K562 (cell line): Measurements from ENCODE around the gene SYNGR4. TPM values are rescaled to one million over a fixed set of nuclear protein-coding genes. Genes with fewer than 3 reads are reported as not detected.

Experiments used
- BCLAF1 ChIP-seq, 2 experiments: fragments of 450-650 bp in 1 of 2; IDR thresholded peaks; 2 replicates each; pipeline ENCODE4 v1.6.1; 2011 to 2017; ENCODE audit warnings: low read depth in 2 of 2, antibody characterized with exemption in 1 of 2, borderline replicate concordance in 1 of 2, low read length in 1 of 2, mild to moderate bottlenecking in 1 of 2, mixed read lengths in 1 of 2; ENCODE audit not compliant: control insufficient read depth in 1 of 2
- BHLHE40 ChIP-seq: IDR thresholded peaks from 2 replicates; pipeline ENCODE4 v1.6.1; 2011; ENCODE audit warnings: low read length, improper control_type of control experiment
- BRD9 ChIP-seq: fragments of 450-650 bp; IDR thresholded peaks from 2 replicates; pipeline ENCODE4 v1.6.1; 2018; ENCODE audit warnings: low read depth; ENCODE audit not compliant: partially characterized antibody
- CXXC5 ChIP-seq: fragments of 250-450 bp; sonication (Bioruptor Pico); IDR thresholded peaks from 2 replicates; pipeline ENCODE4 v1.8.0; 2022; ENCODE audit warnings: inconsistent platforms, mild to moderate bottlenecking, moderate library complexity
- ESRRA ChIP-seq: fragments of 450-650 bp; IDR thresholded peaks from 2 replicates; pipeline ENCODE4 v1.6.1; 2014; ENCODE audit warnings: low read depth, mild to moderate bottlenecking, moderate library complexity, borderline replicate concordance
- ETV6 ChIP-seq, 3 experiments: fragments of 150-350 bp in 1 of 3; sonication (generic) in 1 of 3; formaldehyde crosslinking in 1 of 3; IDR thresholded peaks; 2 replicates each; pipeline versions ENCODE4 v1.6.1 to v1.8.0; 2014 to 2022; ENCODE audit warnings: borderline replicate concordance in 2 of 3, low read depth in 2 of 3, antibody characterized with exemption in 1 of 3, low read length in 1 of 3, mild to moderate bottlenecking in 1 of 3, missing genetic modification reagents in 1 of 3
- HMG20B ChIP-seq: fragments of 250-450 bp; sonication (Bioruptor Pico); IDR thresholded peaks from 2 replicates; pipeline ENCODE4 v1.5.0; 2021; ENCODE audit warnings: mild to moderate bottlenecking
- HMGXB4 ChIP-seq: sonication (generic); formaldehyde crosslinking; IDR thresholded peaks from 2 replicates; pipeline ENCODE4 v1.8.1; 2023; ENCODE audit warnings: mild to moderate bottlenecking, missing genetic modification reagents
- IRF2 ChIP-seq: sonication (generic); formaldehyde crosslinking; IDR thresholded peaks from 2 replicates; pipeline ENCODE4 v1.8.1; 2022; ENCODE audit warnings: mild to moderate bottlenecking, missing genetic modification reagents
- KLF16 ChIP-seq: IDR thresholded peaks from 2 replicates; pipeline ENCODE4 v1.6.1; 2016; ENCODE audit warnings: antibody characterized with exemption
- MAFK ChIP-seq: IDR thresholded peaks from 2 replicates; pipeline ENCODE4 v1.6.1; 2011; ENCODE audit warnings: low read length, improper control_type of control experiment
- MEF2D ChIP-seq: conservative IDR thresholded peaks from 2 replicates; pipeline ENCODE4 v1.6.1; 2016; ENCODE audit warnings: low read depth, missing genetic modification characterization, missing compliant biosample characterization
- MTA3 ChIP-seq: fragments of 450-650 bp; formaldehyde crosslinking; IDR thresholded peaks from 2 replicates; pipeline ENCODE4 v1.6.1; 2017; ENCODE audit warnings: mild to moderate bottlenecking, borderline replicate concordance
- NFYB ChIP-seq: IDR thresholded peaks from 2 replicates; pipeline ENCODE4 v1.6.1; 2011; ENCODE audit warnings: mild to moderate bottlenecking, moderate library complexity; ENCODE audit not compliant: insufficient read length; ENCODE audit errors: extremely low read depth
- RNF2 ChIP-seq: sonication (generic); IDR thresholded peaks from 2 replicates; pipeline ENCODE4 v1.6.1; 2016
- SREBF2 ChIP-seq: sonication (generic); formaldehyde crosslinking; IDR thresholded peaks from 2 replicates; pipeline ENCODE4 v1.4.0; 2020; ENCODE audit warnings: mild to moderate bottlenecking, missing genetic modification reagents
- TARDBP ChIP-seq: fragments of 450-650 bp; IDR thresholded peaks from 2 replicates; pipeline ENCODE4 v1.6.1; 2016
- THRAP3 ChIP-seq: fragments of 450-650 bp; IDR thresholded peaks from 2 replicates; pipeline ENCODE4 v1.6.1; 2016; ENCODE audit warnings: mild to moderate bottlenecking, inconsistent platforms, borderline replicate concordance
- ZBED1 ChIP-seq: IDR thresholded peaks from 2 replicates; pipeline ENCODE4 v1.6.1; 2014
- polyA plus RNA-seq, 8 experiments: library from polyadenylated mRNA; depleted of rRNA in 4 of 8; stranded (reverse) in 5 of 8; unstranded in 3 of 8; fragments of >200 nt; fragmentation: Nextera tagmentation in 2 of 8; fragmentation: Illumina TruSeq in 1 of 8; extraction: Ambion mirVana in 2 of 8; extraction: Trizol in 1 of 8; gene quantifications; 2 replicates each; pipeline versions ENCODE4 v1.2.1 to v1.2.3, GENCODE V29; 2011 to 2014; ENCODE audit warnings: inconsistent platforms in 1 of 8, missing spikeins in 1 of 8
- total RNA-seq, 7 experiments: library from RNA; depleted of rRNA in 6 of 7; stranded (reverse); fragments of >200 nt in 6 of 7; fragmentation: Illumina TruSeq in 2 of 7; extraction: Trizol in 2 of 7; gene quantifications; 2 replicates each; pipeline versions ENCODE4 v1.2.1 to v1.2.3, GENCODE V29; 2011 to 2021; ENCODE audit warnings: low replicate concordance in 1 of 7
- TF ChIP-seq, protein P1 (sequence below): fragments of 250-450 bp; sonication (Bioruptor Pico); IDR thresholded peaks from 2 replicates; pipeline ENCODE4 v1.4.0; 2020; ENCODE audit warnings: borderline replicate concordance
- TF ChIP-seq, protein P2 (sequence below): fragments of 450-650 bp; formaldehyde crosslinking; IDR thresholded peaks from 2 replicates; pipeline ENCODE4 v1.4.0; 2022; ENCODE audit warnings: missing genetic modification characterization

Gene SYNGR4
- total and polyA plus RNA-seq, 9 of the 15 experiments (the other 6 are each of a cell fraction or from before 2014, with no cell fraction given): 0.07 to 0.14 TPM; not detected in 7

DNA sequence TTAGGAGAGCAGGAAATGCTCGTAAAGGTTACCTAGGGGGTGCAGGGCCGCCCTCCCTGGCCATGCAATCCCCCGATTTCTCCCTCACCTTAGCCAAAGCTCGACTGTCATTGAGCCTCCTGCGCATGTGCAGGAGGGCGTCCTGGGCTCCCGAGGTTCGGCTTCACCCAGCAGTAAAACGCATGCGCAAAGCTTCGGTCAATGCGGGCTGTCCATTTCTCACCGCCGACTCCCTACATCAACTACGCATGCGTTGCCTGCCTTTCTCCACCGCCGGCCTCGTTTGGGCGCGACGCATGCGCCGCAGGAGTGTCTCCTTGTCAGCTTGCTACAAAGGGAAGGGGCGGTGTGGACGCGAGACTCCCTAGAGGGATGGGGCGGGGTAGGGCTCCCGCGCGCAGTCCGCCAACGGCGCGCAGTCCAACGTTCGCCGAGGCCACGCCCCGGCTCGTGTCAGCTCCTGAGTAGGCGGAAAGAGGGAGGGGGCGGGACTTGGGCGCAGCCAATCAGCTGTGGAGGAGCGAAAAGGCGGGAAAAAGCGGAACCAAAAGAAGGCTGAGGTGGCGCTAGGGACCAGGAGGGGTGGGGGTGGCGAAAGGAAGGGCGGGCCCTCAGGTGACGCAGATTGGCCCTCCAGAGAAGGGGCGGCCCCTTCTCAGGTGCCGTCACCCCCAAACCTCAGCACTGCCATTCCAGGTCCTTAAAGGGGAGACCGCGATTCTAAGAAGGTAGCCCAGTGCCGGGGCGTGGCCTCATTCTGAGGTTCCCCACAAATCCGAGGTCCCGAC, at the start of gene SYNGR4, which contains the start of gene TMEM143 (continued):
- TF ChIP-seq TARDBP (no peak), RNF2 (peak; percentile 71), BHLHE40 (peak; percentile 95), THRAP3 (no peak), HMG20B (CRISPR knock-in tag) (no peak), BCLAF1 (IDR thresholded peaks at IDR 0.05; ENCODE audit: borderline replicate concordance in 1 of 2, control insufficient read depth in 1 of 2, low read depth in 2 of 2, low read length in 1 of 2) (no peak), ESRRA (peak; percentile 54), MAFK (peak; percentile 51), ETV6 (IDR thresholded peaks at IDR 0.05; ENCODE audit: borderline replicate concordance in 1 of 2, low read depth in 2 of 2, low read length in 1 of 2) (no peak), ETV6 (CRISPR knock-in tag; IDR thresholded peaks at IDR 0.05; ENCODE audit: borderline replicate concordance) (no peak), HMGXB4 (CRISPR knock-in tag) (no peak), MEF2D (no peak), NFYB (peak; percentile 74), CXXC5 (CRISPR knock-in tag) (peak; percentile 97), ZBED1 (no peak), MTA3 (peak; percentile 65; the same call in 1 of the 2 replicates), IRF2 (no peak), KLF16 (no peak), SREBF2 (CRISPR knock-in tag) (no peak), BRD9 (no peak)
- TF ChIP-seq, protein P1, sequence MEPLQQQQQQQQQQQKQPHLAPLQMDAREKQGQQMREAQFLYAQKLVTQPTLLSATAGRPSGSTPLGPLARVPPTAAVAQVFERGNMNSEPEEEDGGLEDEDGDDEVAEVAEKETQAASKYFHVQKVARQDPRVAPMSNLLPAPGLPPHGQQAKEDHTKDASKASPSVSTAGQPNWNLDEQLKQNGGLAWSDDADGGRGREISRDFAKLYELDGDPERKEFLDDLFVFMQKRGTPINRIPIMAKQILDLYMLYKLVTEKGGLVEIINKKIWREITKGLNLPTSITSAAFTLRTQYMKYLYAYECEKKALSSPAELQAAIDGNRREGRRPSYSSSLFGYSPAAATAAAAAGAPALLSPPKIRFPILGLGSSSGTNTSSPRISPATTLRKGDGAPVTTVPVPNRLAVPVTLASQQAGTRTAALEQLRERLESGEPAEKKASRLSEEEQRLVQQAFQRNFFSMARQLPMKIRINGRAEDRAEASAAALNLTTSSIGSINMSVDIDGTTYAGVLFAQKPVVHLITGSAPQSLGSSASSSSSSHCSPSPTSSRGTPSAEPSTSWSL (CRISPR knock-in tag): no peak
- TF ChIP-seq, protein P2, sequence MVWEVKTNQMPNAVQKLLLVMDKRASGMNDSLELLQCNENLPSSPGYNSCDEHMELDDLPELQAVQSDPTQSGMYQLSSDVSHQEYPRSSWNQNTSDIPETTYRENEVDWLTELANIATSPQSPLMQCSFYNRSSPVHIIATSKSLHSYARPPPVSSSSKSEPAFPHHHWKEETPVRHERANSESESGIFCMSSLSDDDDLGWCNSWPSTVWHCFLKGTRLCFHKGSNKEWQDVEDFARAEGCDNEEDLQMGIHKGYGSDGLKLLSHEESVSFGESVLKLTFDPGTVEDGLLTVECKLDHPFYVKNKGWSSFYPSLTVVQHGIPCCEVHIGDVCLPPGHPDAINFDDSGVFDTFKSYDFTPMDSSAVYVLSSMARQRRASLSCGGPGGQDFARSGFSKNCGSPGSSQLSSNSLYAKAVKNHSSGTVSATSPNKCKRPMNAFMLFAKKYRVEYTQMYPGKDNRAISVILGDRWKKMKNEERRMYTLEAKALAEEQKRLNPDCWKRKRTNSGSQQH (CRISPR knock-in tag): no peak
